Large intestine (tissue), 3 donors: Measurements from ENCODE around the gene DIAPH2. TPM values are rescaled to one million over a fixed set of nuclear protein-coding genes. Genes with fewer than 3 reads are reported as not detected.

Experiments
- DNase-seq, 2 donors: peaks; one replicate each; pipeline versions ENCODE4 v3.0.0 to v3.0.0-alpha.2; 2013
- H3K27ac ChIP-seq: one replicate; pipeline ENCODE4 v1.5.1; 2013; ENCODE audit warnings: low read length
- H3K27me3 ChIP-seq: 2 replicates; pipeline ENCODE4 v1.6.1; 2013; ENCODE audit warnings: low read length; ENCODE audit not compliant: control insufficient read depth, insufficient read depth
- H3K36me3 ChIP-seq: 2 replicates; pipeline ENCODE4 v1.6.1; 2013; ENCODE audit warnings: low read length; ENCODE audit not compliant: control insufficient read depth, insufficient read depth
- H3K4me1 ChIP-seq: one replicate; pipeline ENCODE4 v1.6.1; 2013; ENCODE audit warnings: low read length; ENCODE audit not compliant: control insufficient read depth, insufficient read depth
- H3K4me3 ChIP-seq: one replicate; pipeline ENCODE4 v1.5.1; 2013; ENCODE audit warnings: low read length
- H3K9me3 ChIP-seq: one replicate; pipeline ENCODE4 v1.6.1; 2013; ENCODE audit warnings: mild to moderate bottlenecking, low read depth, low read length, moderate library complexity; ENCODE audit not compliant: control insufficient read depth
- WGBS: methylation state at CpG from one replicate; pipeline ENCODE4 v1.1.5; 2013; ENCODE audit warnings: low lambda C conversion rate; ENCODE audit not compliant: insufficient coverage; 5-methylcytosine and 5-hydroxymethylcytosine counted together
- polyA plus RNA-seq: library from polyadenylated mRNA; unstranded; fragments of 120-200 nt; gene quantifications from one replicate; pipeline ENCODE4 v1.2.1, GENCODE V29; 2013

The DIAPH2 gene
- polyA plus RNA-seq, 1 donor, result 10.3 TPM

DNA sequence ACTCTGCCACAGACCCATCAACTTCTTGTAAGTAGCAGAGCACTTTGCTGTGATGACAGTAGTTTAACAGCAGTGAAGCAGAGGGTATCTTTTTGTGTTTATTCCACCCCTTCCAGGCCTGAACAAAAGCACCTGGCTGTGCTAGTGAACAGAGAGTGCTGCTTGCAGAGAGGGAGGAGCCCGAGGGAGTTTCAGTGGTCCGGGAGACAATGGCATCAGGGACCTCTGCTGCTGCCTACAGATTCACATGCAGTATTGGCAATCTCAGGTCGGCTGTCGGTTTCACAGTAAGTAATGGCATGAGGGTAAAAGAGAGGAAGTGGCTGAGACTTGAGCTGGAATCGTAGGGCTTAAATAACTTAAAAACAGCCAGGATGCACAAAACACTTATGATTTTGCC is 954.9 kb downstream of the DIAPH2 start:
- H3K27me3 ChIP-seq, result no peaks in the 10 kb centered on the region
- no peak overlapping the region for H3K4me3 ChIP-seq
- DNase-seq, result no peak
- no peak overlapping the region for H3K27ac ChIP-seq
- H3K9me3 ChIP-seq, result no peaks in the 10 kb centered on the region
- H3K36me3 ChIP-seq, result no peaks in the 10 kb centered on the region
- no CpG with 5 or more reads among the region's 5 CpGs for WGBS
- H3K4me1 ChIP-seq, result no peaks in the 10 kb centered on the region

Other genes with a start within 250 kb of the DIAPH2 start
- gene RPA4, start 199.1 kb downstream of the DIAPH2 start, polyA plus RNA-seq, result 0.10 TPM